ENCODE results near the gene ATP11A. TPM values are rescaled to one million over a fixed set of nuclear protein-coding genes. Genes with fewer than 3 reads are reported as not detected.

ATP11A gene
- total and polyA plus RNA-seq, 8 donors: 9.3 to 51.0 (median 30.5) TPM

GRCh38 chr13:112764864-112765561, 75.2 kb downstream of the ATP11A start:
- TF ChIP-seq CTCF (IDR thresholded peaks at IDR 0.05): no peak
- no peak for ATAC-seq
- no peak for FAIRE-seq
- intact Hi-C loops (cut with DNase I): no loop called here
- H3K36me3 ChIP-seq: no peaks in the 10 kb centered on the region
- H3K27ac ChIP-seq: no peak overlapping the region
- H3K4me1 ChIP-seq: no peaks in the 10 kb centered on the region
- 91 to 94% methylated on average over 23 of the region's 23 CpGs for WGBS, 2 donors
- DNase-seq: no peak
- no peaks in the 10 kb centered on the region for H3K27me3 ChIP-seq
- H3K9me3 ChIP-seq: no peaks in the 10 kb centered on the region
- no peak overlapping the region for H3K4me3 ChIP-seq

- Histone ChIP-seq H3K4me1 (no peaks in the 10 kb centered on the region), H3K9me3 (no peaks in the 10 kb centered on the region), H3K36me3 (no peaks in the 10 kb centered on the region), H3K4me3 (no peak overlapping the region), H3K27ac (no peak overlapping the region), H3K27me3 (no peaks in the 10 kb centered on the region)
- TF ChIP-seq CTCF (IDR thresholded peaks at IDR 0.05): no peak
- DNase-seq (no peak), ATAC-seq (no peak), FAIRE-seq (no peak)
- intact Hi-C loops (cut with DNase I): no loop called here
- 93 to 94% methylated on average over 24 of the region's 24 CpGs for WGBS, 2 donors
Observed at GRCh38 chr13:112765731-112766130, 75.9 kb downstream of the ATP11A start.

GRCh38 chr13:112766336-112766735, 76.5 kb downstream of the ATP11A start:
- no peaks in the 10 kb centered on the region for H3K36me3 ChIP-seq
- FAIRE-seq (no peak), DNase-seq (no peak), ATAC-seq (no peak)
- no peaks in the 10 kb centered on the region for H3K27me3 ChIP-seq
- no peak for TF ChIP-seq CTCF (IDR thresholded peaks at IDR 0.05)
- intact Hi-C loops (cut with DNase I): no loop called here
- H3K4me1 ChIP-seq: peaks cover 0 to 2% (median 0%) of the 10 kb centered on the region in 3 donors
- no peak overlapping the region for H3K27ac ChIP-seq
- H3K4me3 ChIP-seq: no peak overlapping the region
- H3K9me3 ChIP-seq: no peaks in the 10 kb centered on the region
- 90 to 98% methylated on average over 6 of the region's 6 CpGs for WGBS, 2 donors

- DNase-seq (peak in 1 of 6 donors; percentile 37), ATAC-seq (peak in 2 of 4 donors; percentile 48 to 63), FAIRE-seq (no peak)
- Histone ChIP-seq H3K36me3 (no peaks in the 10 kb centered on the region), H3K9me3 (no peaks in the 10 kb centered on the region), H3K27ac (no peak overlapping the region), H3K4me1 (peaks cover 0 to 9% (median 2%) of the 10 kb centered on the region in 3 donors), H3K27me3 (no peaks in the 10 kb centered on the region), H3K4me3 (no peak overlapping the region)
- intact Hi-C loops (cut with DNase I): no loop called here
- 92 to 94% methylated on average over 33 to 34 of the region's 34 CpGs for WGBS, 2 donors
- no peak for TF ChIP-seq CTCF (IDR thresholded peaks at IDR 0.05)
Observed at GRCh38 chr13:112767506-112768471, 78.0 kb downstream of the ATP11A start.

All from pancreas (tissue), 10 donors.